ENCODE results near the gene NRN1L. TPM values are rescaled to one million over a fixed set of nuclear protein-coding genes. Genes with fewer than 3 reads are reported as not detected.

The NRN1L gene
- total RNA-seq, 1 experiment from 2014 or later: not detected

DNA sequence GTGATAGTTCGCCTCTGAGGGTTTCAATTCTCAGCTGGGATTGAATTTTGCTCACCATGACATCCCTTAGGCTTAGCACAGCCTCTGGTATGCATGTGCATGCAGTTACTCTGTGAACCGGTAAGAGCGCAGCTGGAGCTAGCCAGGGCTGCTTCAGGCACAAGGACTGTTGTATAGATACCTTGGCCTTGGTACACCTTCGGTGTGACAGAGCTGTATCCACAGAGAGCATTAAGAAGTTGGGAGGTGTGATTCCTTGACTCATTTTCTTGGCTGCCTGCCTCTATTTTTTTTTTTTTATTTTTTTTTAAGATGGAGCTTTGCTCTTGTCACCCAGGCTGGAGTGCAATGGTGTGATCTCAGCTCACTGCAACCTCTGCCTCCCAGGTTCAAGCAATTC, 40.2 kb upstream of the NRN1L start:
- Mint-ChIP-seq H3K27me3 (ENCODE audit: insufficient read depth, unreplicated experiment) (no peaks in the 10 kb centered on the region), H3K9me3 (ENCODE audit: unreplicated experiment) (no peaks in the 10 kb centered on the region), H3K4me1 (ENCODE audit: insufficient read depth, unreplicated experiment) (peaks cover 16% of the 10 kb centered on the region), H3K27ac (ENCODE audit: low read depth, unreplicated experiment) (no peak overlapping the region), H3K4me3 (ENCODE audit: unreplicated experiment) (peak overlapping the region; percentile 84), H3K36me3 (ENCODE audit: insufficient read depth, unreplicated experiment) (peaks cover 16% of the 10 kb centered on the region)
- POLR2A ChIA-PET: interaction anchor here (0.8 to 8.4 kb wide), 18 partner anchors 11 to 868 kb away, joined by 3 to 141 read pairs (median 4); partner anchors contain the start of genes EDC4, GFOD2, NRN1L and PSKH1
- intact Hi-C loops (cut with micrococcal nuclease): loop anchor here (1.0 to 10.0 kb wide), 5 partner anchors 16 to 320 kb away; partner anchors contain the start of gene RIPOR1
- CTCF ChIA-PET: interaction anchor here (0.6 to 4.2 kb wide), 20 partner anchors 10 to 417 kb away, joined by 3 to 45 read pairs (median 4); partner anchors contain the start of genes CTCF and NRN1L
- TF ChIP-seq, protein P1, sequence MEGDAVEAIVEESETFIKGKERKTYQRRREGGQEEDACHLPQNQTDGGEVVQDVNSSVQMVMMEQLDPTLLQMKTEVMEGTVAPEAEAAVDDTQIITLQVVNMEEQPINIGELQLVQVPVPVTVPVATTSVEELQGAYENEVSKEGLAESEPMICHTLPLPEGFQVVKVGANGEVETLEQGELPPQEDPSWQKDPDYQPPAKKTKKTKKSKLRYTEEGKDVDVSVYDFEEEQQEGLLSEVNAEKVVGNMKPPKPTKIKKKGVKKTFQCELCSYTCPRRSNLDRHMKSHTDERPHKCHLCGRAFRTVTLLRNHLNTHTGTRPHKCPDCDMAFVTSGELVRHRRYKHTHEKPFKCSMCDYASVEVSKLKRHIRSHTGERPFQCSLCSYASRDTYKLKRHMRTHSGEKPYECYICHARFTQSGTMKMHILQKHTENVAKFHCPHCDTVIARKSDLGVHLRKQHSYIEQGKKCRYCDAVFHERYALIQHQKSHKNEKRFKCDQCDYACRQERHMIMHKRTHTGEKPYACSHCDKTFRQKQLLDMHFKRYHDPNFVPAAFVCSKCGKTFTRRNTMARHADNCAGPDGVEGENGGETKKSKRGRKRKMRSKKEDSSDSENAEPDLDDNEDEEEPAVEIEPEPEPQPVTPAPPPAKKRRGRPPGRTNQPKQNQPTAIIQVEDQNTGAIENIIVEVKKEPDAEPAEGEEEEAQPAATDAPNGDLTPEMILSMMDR (IDR thresholded peaks at IDR 0.05; ENCODE audit: unreplicated experiment): peak; percentile 19
- peak; percentile 69 for DNase-seq (ENCODE audit: unreplicated experiment)
- BruUV-seq (replicated peaks): no TSS peak

DNA sequence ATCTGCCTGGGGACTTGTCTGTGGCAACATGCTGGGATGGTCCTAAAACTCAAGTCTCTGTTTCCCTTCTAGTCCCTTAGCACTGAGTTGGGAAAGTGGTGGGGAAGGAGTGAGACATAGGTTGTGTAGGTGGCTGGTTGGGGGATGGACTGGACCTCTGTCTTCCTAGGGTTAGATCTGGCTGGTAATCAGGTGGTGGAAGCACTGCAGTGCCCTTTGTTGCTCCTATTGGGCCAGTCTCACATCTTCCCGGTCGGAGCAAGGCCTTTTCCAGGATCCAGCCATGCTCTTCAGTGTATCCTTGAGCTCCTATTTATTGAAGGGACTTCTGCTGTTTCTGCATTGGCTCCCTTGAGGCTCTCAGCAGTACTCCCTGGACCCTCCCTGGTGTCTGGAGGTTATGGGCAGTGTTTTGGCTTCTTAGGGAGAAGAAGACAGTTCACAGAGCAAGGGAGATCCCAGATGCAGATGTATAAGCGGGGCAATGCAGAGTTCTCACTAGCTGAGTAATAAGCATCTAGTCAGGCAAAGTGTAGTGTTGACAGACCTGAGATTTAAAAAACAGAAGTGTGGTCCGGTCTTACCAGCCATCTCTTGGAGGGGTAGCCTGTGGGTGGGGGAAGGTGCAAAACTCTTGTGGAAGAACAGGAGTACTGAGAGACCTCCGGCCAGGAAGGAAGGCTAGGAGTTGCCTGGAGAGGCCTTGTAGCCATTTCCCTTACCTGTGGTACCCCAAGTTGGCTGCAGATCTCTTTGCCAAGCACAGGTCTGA, 39.2 kb upstream of the NRN1L start:
- Mint-ChIP-seq H3K27me3 (ENCODE audit: insufficient read depth, unreplicated experiment) (no peaks in the 10 kb centered on the region), H3K4me3 (ENCODE audit: unreplicated experiment) (peak overlapping the region; percentile 87), H3K36me3 (ENCODE audit: insufficient read depth, unreplicated experiment) (peaks cover 24% of the 10 kb centered on the region), H3K4me1 (ENCODE audit: insufficient read depth, unreplicated experiment) (peaks cover 16% of the 10 kb centered on the region), H3K9me3 (ENCODE audit: unreplicated experiment) (no peaks in the 10 kb centered on the region), H3K27ac (ENCODE audit: low read depth, unreplicated experiment) (peak overlapping the region; percentile 65)
- TF ChIP-seq, protein P1 (IDR thresholded peaks at IDR 0.05; ENCODE audit: unreplicated experiment): no peak
- no TSS peak for BruUV-seq (replicated peaks)
- ChIA-PET POLR2A (interaction anchor here (0.6 to 8.4 kb wide), 17 partner anchors 10 to 298 kb away, joined by 3 to 141 read pairs (median 7); partner anchors contain the start of genes EDC4, GFOD2, PSKH1 and PSMB10), CTCF (interaction anchor here (0.6 to 4.2 kb wide), 19 partner anchors 9 to 372 kb away, joined by 3 to 45 read pairs (median 3); partner anchors contain the start of gene NRN1L)
- intact Hi-C loops (cut with micrococcal nuclease): loop anchor here (2.0 to 10.0 kb wide), 3 partner anchors 15 to 321 kb away; partner anchors contain the start of gene RIPOR1
- DNase-seq (ENCODE audit: unreplicated experiment): no peak

DNA sequence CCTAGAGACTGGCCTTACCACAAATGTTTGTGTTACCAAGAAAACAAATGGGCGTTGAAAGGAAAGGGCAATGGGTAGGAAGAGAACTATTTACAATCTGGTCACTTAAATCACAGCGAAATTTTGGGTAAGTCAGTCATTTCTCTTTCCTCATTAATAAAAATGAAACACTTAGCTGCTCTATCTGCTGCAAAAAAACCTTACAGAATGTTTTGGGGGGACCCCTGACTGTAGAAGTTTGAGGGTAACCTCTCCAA, 38.7 kb upstream of the NRN1L start:
- peaks cover 24% of the 10 kb centered on the region for H3K36me3 Mint-ChIP-seq (ENCODE audit: insufficient read depth, unreplicated experiment)
- H3K4me3 Mint-ChIP-seq (ENCODE audit: unreplicated experiment): peak overlapping the region; percentile 87
- no peaks in the 10 kb centered on the region for H3K27me3 Mint-ChIP-seq (ENCODE audit: insufficient read depth, unreplicated experiment)
- intact Hi-C loops (cut with micrococcal nuclease): loop anchor here (10.0 kb wide), 2 partner anchors 171 to 321 kb away; partner anchors contain the start of gene RIPOR1
- H3K4me1 Mint-ChIP-seq (ENCODE audit: insufficient read depth, unreplicated experiment): peaks cover 16% of the 10 kb centered on the region
- no peaks in the 10 kb centered on the region for H3K9me3 Mint-ChIP-seq (ENCODE audit: unreplicated experiment)
- BruUV-seq (replicated peaks): TSS peak; percentile 44
- ChIA-PET POLR2A (interaction anchor here (0.6 to 8.4 kb wide), 18 partner anchors 9 to 299 kb away, joined by 3 to 141 read pairs (median 4); partner anchors contain the start of genes ACD, CTCF, EDC4 and GFOD2), CTCF (interaction anchor here (0.6 to 4.2 kb wide), 10 partner anchors 11 to 299 kb away, joined by 3 to 45 read pairs (median 8); partner anchors contain the start of gene NRN1L)
- H3K27ac Mint-ChIP-seq (ENCODE audit: low read depth, unreplicated experiment): peak overlapping the region; percentile 65
- no peak for DNase-seq (ENCODE audit: unreplicated experiment)
- TF ChIP-seq, protein P1 (IDR thresholded peaks at IDR 0.05; ENCODE audit: unreplicated experiment): no peak
